H1 (cell line): ENCODE data around the gene TPM2. TPM values are rescaled to one million over a fixed set of nuclear protein-coding genes. Genes with fewer than 3 reads are reported as not detected.

ENCODE experiments used
- BRCA1 ChIP-seq: IDR thresholded peaks from 2 replicates; pipeline ENCODE4 v1.6.1; 2012; ENCODE audit warnings: low read depth, low read length, improper control_type of control experiment
- CHD2 ChIP-seq: IDR thresholded peaks from 2 replicates; pipeline ENCODE4 v1.6.1; 2012; ENCODE audit warnings: low read length, improper control_type of control experiment
- CHD7 ChIP-seq: fragments of 300-600 bp; sonication (generic); IDR thresholded peaks from 2 replicates; pipeline ENCODE4 v1.7.1; 2012; ENCODE audit warnings: low read length, moderate library complexity, mild to moderate bottlenecking, inconsistent platforms; ENCODE audit not compliant: insufficient replicate concordance
- EZH2 ChIP-seq: fragments of 200-600 bp; sonication (generic); IDR thresholded peaks from 2 replicates; pipeline ENCODE4 v1.7.1; 2012; ENCODE audit warnings: low read depth, mild to moderate bottlenecking, moderate library complexity, low read length, inconsistent platforms; ENCODE audit not compliant: severe bottlenecking
- KDM5A ChIP-seq: fragments of 200-600 bp; IDR thresholded peaks from 2 replicates; pipeline ENCODE4 v1.7.1; 2012; ENCODE audit warnings: mild to moderate bottlenecking, low read length, inconsistent platforms, mixed read lengths
- PHF8 ChIP-seq: fragments of 200-600 bp; sonication (generic); conservative IDR thresholded peaks from 2 replicates; pipeline ENCODE4 v1.7.1; 2012; ENCODE audit warnings: low read depth, mild to moderate bottlenecking, inconsistent platforms, low read length, moderate library complexity
- POU5F1 ChIP-seq: IDR thresholded peaks from 2 replicates; pipeline ENCODE4 v1.6.1; 2011; ENCODE audit warnings: low read depth, mild to moderate bottlenecking, low read length, moderate library complexity
- RAD21 ChIP-seq, 2 experiments: IDR thresholded peaks in 1 of 2; conservative IDR thresholded peaks in 1 of 2; 2 replicates each; pipeline ENCODE4 v1.6.1; 2011; ENCODE audit warnings: low read depth in 2 of 2, low read length in 2 of 2, improper control_type of control experiment in 1 of 2, inconsistent platforms in 1 of 2, mild to moderate bottlenecking in 1 of 2, moderate library complexity in 1 of 2
- RBBP5 ChIP-seq: IDR thresholded peaks from 2 replicates; pipeline ENCODE4 v1.7.1; 2012; ENCODE audit warnings: low read depth, mild to moderate bottlenecking, inconsistent platforms, low read length, moderate library complexity, borderline replicate concordance
- SIN3A ChIP-seq, 2 experiments: IDR thresholded peaks in 1 of 2; conservative IDR thresholded peaks in 1 of 2; 2 replicates each; pipeline ENCODE4 v1.6.1; 2011 to 2012; ENCODE audit warnings: low read length in 2 of 2, improper control_type of control experiment in 1 of 2, low read depth in 1 of 2, mild to moderate bottlenecking in 1 of 2
- SIRT6 ChIP-seq: IDR thresholded peaks from one replicate; pipeline ENCODE4 v1.7.1; 2012; ENCODE audit warnings: low read length, inconsistent platforms
- SP2 ChIP-seq: IDR thresholded peaks from 2 replicates; pipeline ENCODE4 v1.6.1; 2012; ENCODE audit warnings: mild to moderate bottlenecking, low read length, inconsistent platforms
- TAF1 ChIP-seq: IDR thresholded peaks from 2 replicates; pipeline ENCODE4 v1.6.1; 2011; ENCODE audit warnings: mild to moderate bottlenecking, low read depth, low read length
- polyA plus RNA-seq, 7 experiments: library from polyadenylated mRNA; depleted of rRNA in 3 of 7; stranded (reverse) in 5 of 7; unstranded in 2 of 7; fragments of >200 nt in 5 of 7; fragments of 200-250 nt in 2 of 7; gene quantifications; 1 replicate in 5 of 7; 2 replicates in 1 of 7; 4 replicates in 1 of 7; pipeline versions ENCODE4 v1.2.1 to v1.2.3, GENCODE V29; 2011 to 2013; ENCODE audit warnings: missing spikeins in 2 of 7, mixed read lengths in 2 of 7
- total RNA-seq: library from RNA; stranded (reverse); fragmentation: NEBNext Ultra II Directional; extraction: Animal tissue kit (Norgen Biotek cat#: 25700); gene quantifications from 2 replicates; pipeline ENCODE4 v1.2.1, GENCODE V29; 2021

Gene TPM2
- total and polyA plus RNA-seq, 2 of the 8 experiments (the other 6 are each of a cell fraction or from before 2014, with no cell fraction given) = 62.5 to 181 TPM

GRCh38 chr9:35658968-35659220 lies 30.8 kb downstream of the TPM2 start (continued):
- TF ChIP-seq CHD7 (no peak), RAD21 (IDR thresholded peaks at IDR 0.05 in 1 of 2, conservative IDR thresholded peaks at IDR 0.05 in 1 of 2; ENCODE audit: low read depth in 2 of 2, low read length in 2 of 2) (no peak), PHF8 (no peak), POU5F1 (no peak), BRCA1 (no peak), SP2 (no peak), CHD2 (no peak), SIRT6 (no peak), SIN3A (conservative IDR thresholded peaks at IDR 0.05 in 1 of 2, IDR thresholded peaks at IDR 0.05 in 1 of 2; ENCODE audit: low read depth in 1 of 2, low read length in 2 of 2) (no peak), RBBP5 (no peak), TAF1 (no peak), KDM5A (no peak), EZH2 (no peak)
